Tibial nerve (tissue), 4 donors: ENCODE data around the gene MAPK11. TPM values are rescaled to one million over a fixed set of nuclear protein-coding genes. Genes with fewer than 3 reads are reported as not detected.

ENCODE experiments used
- DNase-seq, 2 donors: peaks; one replicate each; pipeline ENCODE4 v3.0.0-alpha.2; 2019; ENCODE audit warnings: low spot score in 2 of 2
- H3K27ac ChIP-seq, 4 donors: fragments of 200-600 bp; sonication (generic) in 3 of 4; one replicate each; pipeline ENCODE4 v1.5.1; 2017 to 2019; ENCODE audit warnings: mild to moderate bottlenecking in 1 of 4
- H3K27me3 ChIP-seq, 2 donors: fragments of 200-600 bp; sonication (generic) in 1 of 2; one replicate each; pipeline versions ENCODE4 v1.5.1 to v1.6.0; 2017 to 2019
- H3K36me3 ChIP-seq, 3 donors: fragments of 200-600 bp; sonication (generic); one replicate each; pipeline ENCODE4 v1.5.1; 2018 to 2019
- H3K4me1 ChIP-seq, 4 donors: fragments of 200-600 bp; sonication (generic) in 3 of 4; one replicate each; pipeline ENCODE4 v1.5.1; 2017 to 2019
- H3K4me3 ChIP-seq, 4 donors: fragments of 200-600 bp; sonication (generic) in 3 of 4; one replicate each; pipeline ENCODE4 v1.5.1; 2017 to 2019; ENCODE audit warnings: mild to moderate bottlenecking in 1 of 4, moderate library complexity in 1 of 4
- H3K9me3 ChIP-seq, 4 donors: fragments of 200-600 bp; sonication (generic) in 3 of 4; one replicate each; pipeline ENCODE4 v1.5.1; 2017 to 2019
- CTCF ChIP-seq, 5 experiments: fragments of 200-600 bp in 3 of 5; fragments of 450-650 bp in 2 of 5; sonication (generic) in 3 of 5; IDR thresholded peaks; one replicate each; pipeline ENCODE4 v1.5.1; 2016 to 2019; ENCODE audit warnings: antibody characterized with exemption in 5 of 5, mild to moderate bottlenecking in 3 of 5, moderate library complexity in 2 of 5
- EP300 ChIP-seq, 2 donors: sonication (generic); formaldehyde crosslinking; IDR thresholded peaks; one replicate each; pipeline ENCODE4 v1.6.1; 2017; ENCODE audit warnings: antibody characterized with exemption in 2 of 2, mild to moderate bottlenecking in 1 of 2
- POLR2A ChIP-seq, 2 donors: fragments of 450-650 bp; IDR thresholded peaks; one replicate each; pipeline ENCODE4 v1.6.1; 2017; ENCODE audit warnings: antibody characterized with exemption in 2 of 2, mild to moderate bottlenecking in 2 of 2, moderate library complexity in 2 of 2
- WGBS, 2 donors: methylation state at CpG; one replicate each; pipeline ENCODE4 v1.1.5; 2018; 5-methylcytosine and 5-hydroxymethylcytosine counted together
- total RNA-seq, 4 donors: library from RNA; depleted of rRNA; stranded (reverse); fragments of >200 nt; gene quantifications; one replicate each; pipeline ENCODE4 v1.1.0, GENCODE V29; 2016

Gene MAPK11
- total RNA-seq, 4 donors from 2014 or later, result 8.7 to 33.3 (median 19.6) TPM

- Histone ChIP-seq H3K27ac (no peak overlapping the region), H3K27me3 (peaks cover 0 to 49% of the 10 kb centered on the region in 2 donors)
- WGBS, 2 donors, result 81 to 90% methylated on average over 9 to 14 of the region's 15 CpGs
Measured at GRCh38 chr22:50264104-50264745, 6.0 kb downstream of the MAPK11 start.

GRCh38 chr22:50262973-50263617 lies 7.1 kb downstream of the MAPK11 start:
- no peak for DNase-seq
- WGBS, 2 donors, result 38 to 49% methylated on average over 8 of the region's 9 CpGs
- H3K9me3 ChIP-seq, result no peaks in the 10 kb centered on the region
- no peak overlapping the region for H3K27ac ChIP-seq
- H3K4me3 ChIP-seq, result no peak overlapping the region
- no peaks in the 10 kb centered on the region for H3K36me3 ChIP-seq
- TF ChIP-seq EP300 (IDR thresholded peaks at IDR 0.05) (no peak), POLR2A (IDR thresholded peaks at IDR 0.05) (no peak), CTCF (IDR thresholded peaks at IDR 0.05) (no peak)
- H3K4me1 ChIP-seq, result peaks cover 0 to 43% (median 11%) of the 10 kb centered on the region in 4 donors
- H3K27me3 ChIP-seq, result peaks cover 0 to 58% of the 10 kb centered on the region in 2 donors

More at GRCh38 chr22:50264104-50264745, 6.0 kb downstream of the MAPK11 start:
- TF ChIP-seq CTCF (IDR thresholded peaks at IDR 0.05) (no peak), EP300 (IDR thresholded peaks at IDR 0.05) (no peak), POLR2A (IDR thresholded peaks at IDR 0.05) (no peak)
- H3K36me3 ChIP-seq, result no peaks in the 10 kb centered on the region
- DNase-seq, result no peak
- no peaks in the 10 kb centered on the region for H3K9me3 ChIP-seq
- peaks cover 0 to 54% (median 21%) of the 10 kb centered on the region in 4 donors for H3K4me1 ChIP-seq
- no peak overlapping the region for H3K4me3 ChIP-seq

- WGBS, 2 donors, result 60 to 79% methylated on average over 4 to 7 of the region's 7 CpGs
- Histone ChIP-seq H3K27ac (no peak overlapping the region), H3K27me3 (peaks cover 0 to 64% of the 10 kb centered on the region in 2 donors), H3K9me3 (no peaks in the 10 kb centered on the region), H3K4me3 (no peak overlapping the region), H3K4me1 (peaks cover 0 to 37% (median 7%) of the 10 kb centered on the region in 4 donors), H3K36me3 (no peaks in the 10 kb centered on the region)
- DNase-seq, result no peak
- TF ChIP-seq EP300 (IDR thresholded peaks at IDR 0.05), result no peak
- no peak for TF ChIP-seq POLR2A (IDR thresholded peaks at IDR 0.05)
- TF ChIP-seq CTCF (IDR thresholded peaks at IDR 0.05), result no peak
Measured at GRCh38 chr22:50262460-50262911, 7.7 kb downstream of the MAPK11 start.

GRCh38 chr22:50261615-50262459 lies 8.3 kb downstream of the MAPK11 start, which contains the start of gene MAPK12:
Gene MAPK12, minus strand, starts transcription at chr22:50261683. Its CDS starts 174 bp downstream, at chr22:50261509.
- TF ChIP-seq POLR2A (IDR thresholded peaks at IDR 0.05) (no peak), CTCF (IDR thresholded peaks at IDR 0.05) (no peak), EP300 (IDR thresholded peaks at IDR 0.05) (no peak)
- 4 to 21% methylated on average over 10 to 29 of the region's 61 CpGs for WGBS, 2 donors
- Histone ChIP-seq H3K4me1 (peaks cover 0 to 31% (median 4%) of the 10 kb centered on the region in 4 donors), H3K27me3 (peaks cover 0 to 63% of the 10 kb centered on the region in 2 donors), H3K4me3 (peak within 1 kb of the TSS; percentile 24 to 52 (median 34)), H3K9me3 (no peaks in the 10 kb centered on the region), H3K27ac (peak within 1 kb of the TSS in 1 of 4 donors; percentile 36), H3K36me3 (no peaks in the 10 kb centered on the region)
- no peak for DNase-seq
